ENCODE measurements around the gene ARID5B. TPM values are rescaled to one million over a fixed set of nuclear protein-coding genes. Genes with fewer than 3 reads are reported as not detected.
A peak's percentile ranks its signal among the peaks of the same experiment; 100 is the strongest.

Gene ARID5B
- total and polyA plus RNA-seq, 2 of the 4 experiments (the other 2 are of a cell fraction), result 41.0 to 125 TPM

GRCh38 chr10:62075414-62075813, 173.9 kb downstream of the ARID5B start:
- peak overlapping the region; percentile 13; the same call in 1 of the 2 replicates for H4K91ac ChIP-seq (ENCODE audit: insufficient read depth, low read depth, low read length)
- H3K9me1 ChIP-seq (ENCODE audit: insufficient read depth, low read length), result peaks cover 31% of the 10 kb centered on the region
- peak overlapping the region; percentile 21; the same call in 1 of the 2 replicates for H3K23ac ChIP-seq (ENCODE audit: low read depth, low read length)
- dilution Hi-C loops (cut with HindIII; ENCODE audit: low sequenced_read_pairs, unreplicated experiment) (no loop called here), intact Hi-C loops (cut with micrococcal nuclease) (no loop called here), in situ Hi-C loops (cut with MboI; ENCODE audit: low sequenced_read_pairs) (loop anchor here (25.0 kb wide), 1 partner anchor 1062 kb away; the partner anchor contains the start of gene NRBF2)
- 63% methylated on average over 3 of the region's 11 CpGs; no CpG with 5 or more reads in 1 of the 2 experiments for WGBS, 2 experiments (ENCODE audit: extremely low coverage in 2 of 2, insufficient read length in 1 of 2)
- peak overlapping the region; percentile 26; the same call in 1 of the 2 replicates for H2AK5ac ChIP-seq (ENCODE audit: low read depth, low read length)
- no peak overlapping the region for H3K56ac ChIP-seq (ENCODE audit: extremely low read depth, insufficient read depth, low read length)
- peak overlapping the region; percentile 17; the same call in 1 of the 2 replicates for H2BK20ac ChIP-seq (ENCODE audit: low read depth, low read length)
- DNase-seq (no peak), ATAC-seq (ENCODE audit: low read depth) (peak; percentile 1; the same call in 1 of the 2 replicates)
- POLR2A ChIA-PET (ENCODE audit: unreplicated experiment), result no interaction called here
- 0 out of 2 replicates have a peak overlapping the region, but pooled peaks have one; percentile 1 for H3K9ac ChIP-seq (ENCODE audit: low read depth, low read length)
- peak overlapping the region; percentile 39 to 56; a peak in 3 of 4 replicates for H4K8ac ChIP-seq (ENCODE audit: low read depth in 2 of 2, low read length in 2 of 2)
- peak overlapping the region; percentile 69 for H3K14ac ChIP-seq (replicated peaks; ENCODE audit: low read depth, low read length)
- peak overlapping the region; percentile 76 for H3K4ac ChIP-seq (ENCODE audit: low read depth, low read length)
- H2BK120ac ChIP-seq (ENCODE audit: low read depth, low read length), result peak overlapping the region; percentile 42
- no peaks in the 10 kb centered on the region for H3K9me3 ChIP-seq (ENCODE audit: control insufficient read depth, insufficient read depth, low read length)
- H3K36me3 ChIP-seq (ENCODE audit: control insufficient read depth, insufficient read depth, low read length), result peaks cover 73% of the 10 kb centered on the region
- H3K27ac ChIP-seq (ENCODE audit: insufficient read depth, low read length), result peak overlapping the region; percentile 74; the same call in 1 of the 2 replicates
- CTCF ChIA-PET, result interaction anchor here (0.6 to 1.2 kb wide), 2 partner anchors 37 to 184 kb away, joined by 3 read pairs; no protein-coding TSS in a partner anchor
- H3K27me3 ChIP-seq (ENCODE audit: control insufficient read depth, insufficient read depth, low read length), result no peaks in the 10 kb centered on the region
- no peak overlapping the region for H3K4me3 ChIP-seq (ENCODE audit: insufficient read depth, low read depth, low read length)
- peak overlapping the region; percentile 11; the same call in 1 of the 2 replicates for H4K5ac ChIP-seq (ENCODE audit: low read depth, low read length)
- no peak overlapping the region for H2AFZ ChIP-seq (replicated peaks; ENCODE audit: low read length, poor library complexity)
- no peak overlapping the region for H3K4me2 ChIP-seq (ENCODE audit: low read depth, low read length)
- H3K79me1 ChIP-seq (ENCODE audit: low read depth in 1 of 2, low read length in 2 of 2), result peaks cover 22 to 66% of the 10 kb centered on the region in 2 experiments
- no peak overlapping the region; the same call in 1 of the 3 replicates for H2BK15ac ChIP-seq (ENCODE audit: low read depth, low read length)
- no TSS peak for BruUV-seq (replicated peaks)
- peaks cover 47% of the 10 kb centered on the region for H3K4me1 ChIP-seq (ENCODE audit: control insufficient read depth, insufficient read depth, low read length)
- TF ChIP-seq MAZ (IDR thresholded peaks at IDR 0.05; ENCODE audit: borderline replicate concordance, low read depth, low read length) (no peak), SMC3 (IDR thresholded peaks at IDR 0.05; ENCODE audit: low read depth, low read length) (no peak), USF2 (IDR thresholded peaks at IDR 0.05; ENCODE audit: low read depth, low read length) (no peak), NFE2L2 (IDR thresholded peaks at IDR 0.05; ENCODE audit: low read depth, low read length) (no peak), CHD1 (IDR thresholded peaks at IDR 0.05; ENCODE audit: low read depth, low read length) (no peak), POLR2A (IDR thresholded peaks at IDR 0.05; ENCODE audit: low read depth, low read length) (no peak; the same call in 1 of the 2 replicates), RAD21 (IDR thresholded peaks at IDR 0.05; ENCODE audit: low read length) (no peak), CTCF (conservative IDR thresholded peaks at IDR 0.05; ENCODE audit: low read depth, low read length) (no peak), MAFK (IDR thresholded peaks at IDR 0.05; ENCODE audit: low read depth, low read length) (no peak), FOS (IDR thresholded peaks at IDR 0.05; ENCODE audit: low read depth, low read length) (no peak), BHLHE40 (IDR thresholded peaks at IDR 0.05; ENCODE audit: low read depth, low read length) (no peak), ELK1 (IDR thresholded peaks at IDR 0.05; ENCODE audit: borderline replicate concordance, low read depth, low read length) (no peak), MXI1 (IDR thresholded peaks at IDR 0.05; ENCODE audit: borderline replicate concordance, low read depth, low read length) (no peak), CEBPB (IDR thresholded peaks at IDR 0.05; ENCODE audit: low read depth, low read length) (no peak), RCOR1 (IDR thresholded peaks at IDR 0.05; ENCODE audit: insufficient replicate concordance, low read length) (no peak)
- peak overlapping the region; percentile 96 for H2BK5ac ChIP-seq (ENCODE audit: low read depth, low read length, poor library complexity, severe bottlenecking)
- H2AK9ac ChIP-seq (replicated peaks; ENCODE audit: low read depth, low read length, poor library complexity), result no peak overlapping the region
- H4K20me1 ChIP-seq (ENCODE audit: insufficient read depth, low read length), result peaks cover 42% of the 10 kb centered on the region
- peak overlapping the region; percentile 49 for H3K18ac ChIP-seq (ENCODE audit: low read depth, low read length)
